ENCODE data around the gene EPHX1.

EPHX1 gene

DNA sequence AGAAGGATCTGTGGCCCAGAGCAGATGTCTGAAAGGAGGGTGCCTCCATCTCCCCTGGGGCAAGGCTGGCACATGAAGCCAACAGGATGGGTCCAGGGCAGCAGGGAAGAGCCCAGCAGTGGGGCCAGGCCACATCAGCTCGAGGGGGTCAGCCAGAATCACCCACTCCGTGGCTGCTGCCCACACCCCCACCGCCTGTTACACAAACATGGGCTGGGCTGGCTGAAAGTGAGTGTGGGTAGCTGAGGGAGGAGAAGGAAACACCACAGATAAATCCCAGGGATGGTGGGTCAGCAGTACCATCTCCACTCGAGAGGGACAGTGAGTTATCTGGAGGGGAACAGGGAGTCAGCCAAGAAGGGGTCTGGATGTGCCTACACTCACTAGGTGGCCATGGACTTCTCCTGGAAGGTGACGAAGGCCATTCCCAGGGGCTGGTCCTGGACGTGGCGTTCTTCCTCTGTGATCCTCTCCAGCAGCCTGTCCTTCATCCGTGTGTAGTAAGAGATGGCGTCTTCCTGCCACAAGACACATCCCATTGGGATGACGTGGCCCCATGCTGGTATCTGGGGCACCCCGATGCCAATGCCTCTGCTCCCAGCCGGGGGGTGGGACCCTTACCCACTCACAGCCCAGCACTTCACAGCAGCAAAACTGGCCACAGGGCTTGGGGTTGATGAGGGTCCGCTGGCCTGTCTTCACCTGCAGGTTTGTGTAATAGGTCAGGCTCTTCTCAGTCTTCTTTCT is 52.1 kb downstream of the EPHX1 start:
- no peak for DNase-seq (ENCODE audit: low read depth)

DNA sequence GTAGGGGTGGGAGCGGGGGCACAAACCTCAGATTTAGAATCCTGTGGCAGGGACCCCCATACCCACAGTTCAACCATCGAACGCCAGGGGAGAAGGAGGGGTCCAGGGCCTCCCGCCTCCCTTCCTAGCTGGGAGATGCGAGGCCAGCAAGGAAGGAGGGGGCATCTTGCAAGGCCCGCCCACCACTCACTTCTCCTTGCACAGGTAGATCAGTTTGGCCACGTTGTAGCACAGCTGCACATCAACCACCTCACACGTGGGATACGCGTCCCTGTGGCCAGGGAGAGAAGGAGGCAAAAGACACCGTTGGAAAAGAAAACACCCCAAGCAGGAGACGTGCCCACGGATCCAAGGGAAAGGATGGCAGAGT is 52.6 kb downstream of the EPHX1 start:
- no peak for DNase-seq (ENCODE audit: low read depth)

DNA sequence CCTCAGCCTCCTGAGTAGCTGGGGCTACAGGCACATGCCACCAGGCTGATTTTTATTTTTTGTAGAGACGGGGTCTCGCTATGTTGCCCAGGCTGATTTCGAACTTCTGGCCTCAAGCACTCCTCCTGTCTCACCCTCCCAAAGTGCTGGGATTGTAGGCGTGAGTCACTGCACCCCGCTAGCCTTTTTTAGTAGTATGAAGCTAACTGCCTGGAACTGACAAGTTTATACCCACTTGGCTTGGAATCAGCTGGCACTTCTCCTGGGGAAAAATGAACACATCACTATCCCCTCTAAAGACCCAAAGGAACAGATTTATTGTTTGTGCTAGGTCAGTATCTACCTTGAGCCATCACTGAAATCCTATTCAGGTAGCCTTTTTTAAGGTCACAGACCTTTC is 53.2 kb downstream of the EPHX1 start:
- DNase-seq (ENCODE audit: low read depth), result no peak

- DNase-seq (ENCODE audit: low read depth), result no peak
These were observed 55.6 kb downstream of the EPHX1 start for GRCh38 chr1:225865514-225865913.

DNA sequence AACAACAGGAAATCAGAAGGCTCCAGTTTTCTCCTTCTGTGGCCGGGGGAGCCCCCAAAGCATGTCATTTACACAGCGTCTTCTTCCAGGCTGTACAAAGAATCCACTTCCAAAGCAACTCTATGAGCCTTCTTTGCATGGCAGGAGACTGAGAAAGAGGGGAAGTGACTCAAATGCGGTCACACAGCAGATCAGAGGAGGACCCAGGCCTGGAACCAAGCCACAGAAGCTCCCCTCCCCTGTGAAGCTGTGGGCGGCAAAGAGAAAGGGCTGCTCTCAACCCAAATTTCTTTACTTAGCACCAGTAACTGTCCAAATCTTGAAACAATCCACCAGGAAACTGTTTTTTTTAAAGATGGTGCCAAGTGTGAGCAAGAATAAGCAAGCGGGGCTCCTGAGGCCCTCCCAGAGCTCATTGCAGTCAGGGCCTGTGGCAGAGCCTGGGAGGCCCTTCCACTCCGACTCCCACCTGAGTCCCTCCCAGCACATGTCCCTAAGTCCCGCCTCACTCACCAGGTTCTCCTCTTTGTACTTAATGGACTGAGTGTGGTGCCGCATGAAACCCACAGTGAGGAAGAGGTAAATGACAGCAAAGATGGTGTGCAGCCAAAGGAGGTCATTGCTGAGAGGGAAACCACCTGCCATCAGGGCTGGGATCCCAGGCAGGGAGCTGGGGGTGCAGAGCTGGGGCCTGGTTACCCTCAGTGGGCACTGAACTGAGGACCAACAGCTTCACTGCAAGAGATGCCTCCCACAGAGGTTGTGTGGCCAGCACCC is 56.3 kb downstream of the EPHX1 start:
- peak; percentile 47 for DNase-seq (ENCODE audit: low read depth)

GRCh38 chr1:225866981-225867380 is 57.1 kb downstream of the EPHX1 start:
- DNase-seq (ENCODE audit: low read depth), result no peak

- no peak for DNase-seq (ENCODE audit: low read depth)
These were observed 58.9 kb downstream of the EPHX1 start for GRCh38 chr1:225868631-225869330.

DNA sequence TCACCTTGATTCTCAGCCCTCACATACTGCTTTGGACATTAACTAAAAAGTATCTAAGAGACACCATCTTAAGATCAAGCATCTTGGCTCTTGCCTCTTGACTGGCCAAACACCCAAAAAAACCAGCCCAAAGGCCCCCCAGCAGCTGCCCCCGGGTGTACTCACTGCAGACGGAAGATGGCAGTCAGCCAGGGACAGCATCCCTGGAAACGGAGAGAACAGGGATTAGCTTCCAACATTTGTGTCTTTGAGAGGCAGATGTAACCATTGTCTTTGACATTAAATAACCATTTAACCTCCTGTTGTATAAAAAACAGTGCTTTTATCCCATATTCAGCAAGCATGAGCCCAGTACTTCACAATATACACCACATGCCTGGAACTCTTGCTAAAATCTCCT is 61.0 kb downstream of the EPHX1 start:
- DNase-seq (ENCODE audit: low read depth), result no peak

GRCh38 chr1:225871359-225872074 is 61.6 kb downstream of the EPHX1 start:
- DNase-seq (ENCODE audit: low read depth), result no peak

- no peak for DNase-seq (ENCODE audit: low read depth)
These were observed 62.1 kb downstream of the EPHX1 start for GRCh38 chr1:225872075-225872430.

DNA sequence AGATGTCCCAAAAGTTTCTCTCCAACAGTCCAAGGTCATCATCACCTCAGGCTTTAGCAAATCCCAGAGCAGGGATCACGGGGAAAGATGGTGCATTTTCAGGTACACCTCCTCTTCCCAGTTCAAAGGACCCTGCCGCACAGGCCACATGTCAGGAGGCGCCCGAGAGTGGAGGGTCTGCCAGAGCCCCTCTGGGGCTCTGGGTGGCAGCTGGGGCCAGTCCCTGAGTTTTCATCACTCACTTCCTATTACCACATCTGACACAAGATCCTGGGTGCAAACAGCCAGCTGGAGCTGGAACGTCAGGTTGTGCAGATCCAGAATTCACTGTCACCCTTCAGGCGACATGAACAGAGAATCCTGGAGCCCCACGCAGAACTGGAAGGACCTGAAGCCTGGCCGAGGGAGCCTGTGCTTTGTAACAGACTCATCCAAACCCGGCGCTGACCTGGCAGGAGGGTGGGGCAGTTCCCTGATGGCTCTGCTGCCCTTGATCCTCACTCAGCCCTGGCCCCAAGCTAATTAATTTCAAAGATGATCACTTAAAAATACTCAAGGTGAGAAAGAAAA is 63.4 kb downstream of the EPHX1 start:
- DNase-seq (ENCODE audit: low read depth), result no peak

GRCh38 chr1:225874431-225874830 is 64.5 kb downstream of the EPHX1 start:
- no peak for DNase-seq (ENCODE audit: low read depth)

- no peak for DNase-seq (ENCODE audit: low read depth)
These were observed 65.3 kb downstream of the EPHX1 start for GRCh38 chr1:225875044-225875815.

- no peak for DNase-seq (ENCODE audit: low read depth)
These were observed 67.1 kb downstream of the EPHX1 start for GRCh38 chr1:225876900-225877510.

- DNase-seq (ENCODE audit: low read depth), result no peak
These were observed 67.7 kb downstream of the EPHX1 start for GRCh38 chr1:225877580-225877979.

DNA sequence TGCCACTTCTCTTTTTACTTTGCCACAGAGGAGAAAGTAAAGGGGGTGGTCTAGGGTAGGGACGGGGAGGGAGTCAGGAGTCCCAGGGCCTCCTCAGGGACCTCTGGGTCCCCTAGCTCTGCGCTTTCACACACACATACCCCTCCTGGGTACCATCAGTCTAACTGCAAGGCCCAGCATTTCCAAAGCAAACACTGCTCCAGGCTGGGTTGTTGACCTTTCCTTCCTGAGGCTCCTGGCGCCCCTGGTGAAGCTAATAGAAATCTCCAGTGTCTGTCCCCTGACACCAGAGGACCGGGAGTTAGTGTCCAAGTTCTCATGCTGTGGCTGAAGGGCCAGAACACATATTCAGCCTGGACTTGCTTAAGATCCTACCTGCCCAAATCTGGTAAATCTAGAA is 68.4 kb downstream of the EPHX1 start:
- DNase-seq (ENCODE audit: low read depth), result no peak

DNA sequence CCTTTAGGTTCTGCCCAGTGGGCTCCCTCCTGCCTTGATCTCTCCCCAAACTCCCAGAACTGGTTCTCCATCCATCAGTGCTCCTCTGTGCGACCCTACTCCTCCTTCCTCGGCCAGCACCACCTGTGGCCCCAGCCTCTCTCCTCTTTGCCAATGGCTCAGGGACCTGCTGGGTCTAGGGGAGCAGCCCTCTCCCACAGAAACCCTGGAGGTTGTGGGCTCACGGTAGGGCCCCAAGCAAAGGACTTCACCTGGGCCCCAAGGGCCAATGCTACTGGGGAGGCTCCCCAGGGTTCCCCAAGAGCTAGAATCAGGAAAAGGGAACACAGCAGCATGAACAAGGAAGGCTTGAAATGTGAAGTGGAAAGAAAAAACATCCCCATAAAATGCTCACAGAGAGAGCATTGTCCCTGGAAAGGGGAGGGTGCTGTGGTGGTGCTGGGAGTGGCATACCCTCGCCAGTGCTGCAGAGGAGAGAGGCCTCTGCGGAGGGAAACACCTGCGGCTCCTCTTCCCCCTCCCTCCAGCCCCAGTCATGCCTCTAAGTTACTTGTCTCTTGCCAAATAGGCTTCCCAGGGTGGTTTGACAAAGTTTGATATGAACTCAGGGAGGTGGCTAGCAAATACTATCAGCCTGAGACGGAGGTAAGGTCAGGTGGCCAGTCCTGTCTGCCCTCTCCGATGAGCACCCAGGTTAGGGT is 69.7 kb downstream of the EPHX1 start:
- DNase-seq (ENCODE audit: low read depth), result no peak

DNA sequence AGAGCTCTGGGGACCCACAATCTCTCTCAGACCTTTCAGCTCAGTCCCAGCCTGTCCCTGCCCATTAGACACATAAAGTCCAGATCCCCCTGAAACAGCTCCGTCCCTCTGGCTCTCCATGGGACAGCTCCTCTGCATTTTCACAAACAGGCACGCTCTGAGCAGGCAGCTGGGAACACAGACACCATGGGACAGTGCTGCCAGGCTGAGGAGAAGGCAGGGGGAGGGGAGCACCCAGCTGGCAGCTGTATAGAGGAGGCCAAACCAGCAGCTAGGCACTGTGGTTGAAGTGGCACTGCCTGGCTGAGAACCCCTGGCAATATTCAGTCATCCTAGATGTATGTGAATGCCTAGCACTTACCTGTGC is 70.3 kb downstream of the EPHX1 start:
- DNase-seq (ENCODE audit: low read depth), result no peak

GRCh38 chr1:225880636-225881035 is 70.7 kb downstream of the EPHX1 start:
- no peak for DNase-seq (ENCODE audit: low read depth)
